Measurements from ENCODE around the gene GALNT16.

DNA sequence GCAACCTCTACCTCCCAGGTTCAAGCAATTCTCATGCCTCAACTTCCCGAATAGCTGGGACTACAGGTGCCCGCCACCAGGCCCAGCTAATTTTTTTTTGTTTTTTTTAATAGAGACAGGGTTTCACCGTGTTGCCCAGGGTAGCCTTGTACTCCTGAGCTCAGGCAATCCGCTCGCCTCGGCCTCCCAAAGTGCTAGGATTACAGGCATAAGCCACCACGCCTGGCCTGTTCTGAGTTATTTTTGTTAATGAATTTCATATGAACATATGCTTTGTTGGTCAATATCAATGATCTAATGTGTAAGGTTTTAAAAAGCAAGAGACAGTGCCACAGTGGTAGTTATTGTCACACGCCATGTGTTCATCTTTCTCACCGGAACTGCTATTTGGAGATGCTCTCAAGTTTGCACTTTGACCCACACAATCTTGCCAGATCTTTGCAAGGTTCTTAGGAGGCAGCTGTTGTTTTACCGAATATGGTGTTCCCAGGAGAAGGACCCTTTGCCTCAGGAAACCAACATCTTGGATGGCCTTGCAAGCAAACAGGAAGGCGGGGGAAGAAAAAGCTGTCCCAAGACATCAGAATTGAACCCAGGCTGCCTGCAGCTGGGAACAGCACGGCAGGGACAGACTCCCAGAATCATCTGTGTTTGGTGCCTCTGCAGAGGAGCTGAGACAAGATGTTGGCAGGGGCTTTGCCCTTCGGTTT, 30.0 kb downstream of the GALNT16 start:
- TF ChIP-seq, protein P1, sequence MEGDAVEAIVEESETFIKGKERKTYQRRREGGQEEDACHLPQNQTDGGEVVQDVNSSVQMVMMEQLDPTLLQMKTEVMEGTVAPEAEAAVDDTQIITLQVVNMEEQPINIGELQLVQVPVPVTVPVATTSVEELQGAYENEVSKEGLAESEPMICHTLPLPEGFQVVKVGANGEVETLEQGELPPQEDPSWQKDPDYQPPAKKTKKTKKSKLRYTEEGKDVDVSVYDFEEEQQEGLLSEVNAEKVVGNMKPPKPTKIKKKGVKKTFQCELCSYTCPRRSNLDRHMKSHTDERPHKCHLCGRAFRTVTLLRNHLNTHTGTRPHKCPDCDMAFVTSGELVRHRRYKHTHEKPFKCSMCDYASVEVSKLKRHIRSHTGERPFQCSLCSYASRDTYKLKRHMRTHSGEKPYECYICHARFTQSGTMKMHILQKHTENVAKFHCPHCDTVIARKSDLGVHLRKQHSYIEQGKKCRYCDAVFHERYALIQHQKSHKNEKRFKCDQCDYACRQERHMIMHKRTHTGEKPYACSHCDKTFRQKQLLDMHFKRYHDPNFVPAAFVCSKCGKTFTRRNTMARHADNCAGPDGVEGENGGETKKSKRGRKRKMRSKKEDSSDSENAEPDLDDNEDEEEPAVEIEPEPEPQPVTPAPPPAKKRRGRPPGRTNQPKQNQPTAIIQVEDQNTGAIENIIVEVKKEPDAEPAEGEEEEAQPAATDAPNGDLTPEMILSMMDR (IDR thresholded peaks at IDR 0.05; ENCODE audit: low read depth, low read length), result no peak
- no peak for TF ChIP-seq POLR2A (IDR thresholded peaks at IDR 0.05; ENCODE audit: extremely low read depth, insufficient read length)

Data from NB4 (cell line).